H1 (cell line): Measurements from ENCODE around the gene PSMB5. TPM values are rescaled to one million over a fixed set of nuclear protein-coding genes. Genes with fewer than 3 reads are reported as not detected.

Experiments used
- CTCF ChIA-PET: fragments of 300-600 bp; sonication (Branson Sonifier 250); formaldehyde crosslinking; loops from one replicate; lab custom pipeline; 2021; ENCODE audit not compliant: partially characterized antibody; lab: Charles Lee
- POLR2A ChIA-PET: fragments of 300-600 bp; sonication (Branson Sonifier 250); formaldehyde crosslinking; loops from one replicate; lab custom pipeline; 2021; ENCODE audit warnings: inconsistent platforms; ENCODE audit not compliant: partially characterized antibody; lab: Charles Lee
- DNase-seq, 2 experiments: peaks; one replicate each; pipeline versions ENCODE4 v3.0.0 to v3.0.0-alpha.2; 2010 to 2022; ENCODE audit warnings: low spot score in 2 of 2, low read depth in 1 of 2, mixed read lengths in 1 of 2
- FAIRE-seq: peaks from 2 replicates; lab custom pipeline; 2011; peaks lifted over from hg19 to GRCh38; lab: Jason Lieb, UNC
- H2AFZ ChIP-seq: 2 replicates; pipeline ENCODE4 v1.8.1; 2012; ENCODE audit warnings: low read length, inconsistent platforms
- H2AK5ac ChIP-seq: 2 replicates; pipeline ENCODE4 v1.6.1; 2013; ENCODE audit warnings: low read depth, low read length
- H2BK120ac ChIP-seq: replicated peaks from 2 replicates; pipeline ENCODE3; 2013; ENCODE audit warnings: low read depth, low read length, inconsistent platforms
- H2BK12ac ChIP-seq: 2 replicates; pipeline ENCODE4 v1.6.1; 2013; ENCODE audit warnings: low read depth, low read length
- H2BK15ac ChIP-seq: 2 replicates; pipeline ENCODE4 v1.6.1; 2013; ENCODE audit warnings: low read length
- H2BK20ac ChIP-seq: 2 replicates; pipeline ENCODE4 v1.6.1; 2013; ENCODE audit warnings: low read length
- H2BK5ac ChIP-seq: 2 replicates; pipeline ENCODE4 v1.6.1; 2013; ENCODE audit warnings: low read depth, low read length
- H3K14ac ChIP-seq: 2 replicates; pipeline ENCODE4 v1.6.1; 2013; ENCODE audit warnings: inconsistent platforms; ENCODE audit not compliant: insufficient read length
- H3K18ac ChIP-seq: 2 replicates; pipeline ENCODE4 v1.6.1; 2013; ENCODE audit warnings: low read length; ENCODE audit errors: extremely low read depth
- H3K23ac ChIP-seq: 2 replicates; pipeline ENCODE4 v1.6.1; 2013; ENCODE audit warnings: inconsistent platforms; ENCODE audit not compliant: insufficient read length
- H3K23me2 ChIP-seq: 2 replicates; pipeline ENCODE4 v1.6.1; 2013; ENCODE audit warnings: low read depth, low read length
- H3K27ac ChIP-seq: 2 replicates; pipeline ENCODE4 v1.6.1; 2011; ENCODE audit warnings: low read depth, low read length, inconsistent platforms
- H3K27me3 ChIP-seq, 4 experiments: replicated peaks in 1 of 4; 1 replicate in 1 of 4; 2 replicates in 3 of 4; pipeline versions ENCODE4 v1.6.1 to v1.8.1; 2011 to 2013; ENCODE audit warnings: low read length in 3 of 4, mild to moderate bottlenecking in 3 of 4, inconsistent platforms in 2 of 4, mixed read lengths in 2 of 4, moderate library complexity in 1 of 4; ENCODE audit not compliant: control insufficient read depth in 3 of 4, insufficient read depth in 3 of 4; ENCODE audit errors: extremely low read depth in 1 of 4
- H3K36me3 ChIP-seq, 4 experiments: 2 replicates each; pipeline versions ENCODE4 v1.6.1 to v1.8.1; 2011 to 2013; ENCODE audit warnings: mild to moderate bottlenecking in 4 of 4, low read length in 3 of 4, moderate library complexity in 2 of 4, control low read depth in 1 of 4, inconsistent platforms in 1 of 4; ENCODE audit not compliant: insufficient read depth in 4 of 4, control insufficient read depth in 2 of 4
- H3K4ac ChIP-seq: replicated peaks from 2 replicates; pipeline ENCODE3; 2013; ENCODE audit warnings: low read length, low read depth, mixed read lengths, inconsistent platforms; ENCODE audit not compliant: insufficient read length
- H3K4me1 ChIP-seq, 4 experiments: replicated peaks in 1 of 4; 1 replicate in 1 of 4; 2 replicates in 3 of 4; pipeline versions ENCODE4 v1.6.1 to v1.8.1; 2011 to 2013; ENCODE audit warnings: low read length in 3 of 4, inconsistent platforms in 2 of 4, mixed read lengths in 1 of 4; ENCODE audit not compliant: insufficient read depth in 4 of 4, control insufficient read depth in 3 of 4
- H3K4me2 ChIP-seq, 2 experiments: 2 replicates each; pipeline versions ENCODE4 v1.6.1 to v1.8.1; 2011 to 2013; ENCODE audit warnings: low read depth in 2 of 2, low read length in 2 of 2, control low read depth in 1 of 2, inconsistent platforms in 1 of 2, mild to moderate bottlenecking in 1 of 2; ENCODE audit not compliant: insufficient read depth in 1 of 2
- H3K4me3 ChIP-seq, 4 experiments: fragments of 200-600, 300-600 bp in 1 of 4; sonication (generic), shearing (Covaris generic), sonication (Bioruptor Twin) in 1 of 4; 2 replicates each; pipeline versions ENCODE4 v1.5.1 to v1.8.1; 2011 to 2016; ENCODE audit warnings: low read length in 4 of 4, low read depth in 3 of 4, control low read depth in 2 of 4, inconsistent platforms in 2 of 4, mild to moderate bottlenecking in 2 of 4, mixed read lengths in 1 of 4, moderate library complexity in 1 of 4; ENCODE audit not compliant: insufficient read depth in 2 of 4; ENCODE audit errors: extremely low read depth in 1 of 4
- H3K56ac ChIP-seq: replicated peaks from 2 replicates; pipeline ENCODE3; 2013; ENCODE audit warnings: low read depth, mild to moderate bottlenecking, mixed read lengths, low read length, inconsistent platforms; ENCODE audit not compliant: insufficient read length
- H3K79me1 ChIP-seq: 2 replicates; pipeline ENCODE4 v1.6.1; 2013; ENCODE audit warnings: low read depth, low read length, control low read depth
- H3K79me2 ChIP-seq, 2 experiments: 2 replicates each; pipeline versions ENCODE4 v1.6.1 to v1.8.1; 2012 to 2013; ENCODE audit warnings: low read length in 2 of 2, mild to moderate bottlenecking in 2 of 2, inconsistent platforms in 1 of 2; ENCODE audit not compliant: insufficient read depth in 2 of 2, control insufficient read depth in 1 of 2
- H3K9ac ChIP-seq, 4 experiments: replicated peaks in 1 of 4; 1 replicate in 1 of 4; 2 replicates in 3 of 4; pipeline versions ENCODE4 v1.6.1 to v1.8.1; 2011 to 2013; ENCODE audit warnings: low read depth in 3 of 4, low read length in 3 of 4, control low read depth in 2 of 4, mild to moderate bottlenecking in 2 of 4, moderate library complexity in 2 of 4, inconsistent platforms in 1 of 4; ENCODE audit errors: extremely low read depth in 1 of 4
- H3K9me3 ChIP-seq, 2 experiments: 2 replicates each; pipeline versions ENCODE4 v1.6.1 to v1.8.1; 2012 to 2013; ENCODE audit warnings: mild to moderate bottlenecking in 2 of 2, moderate library complexity in 2 of 2, control low read depth in 1 of 2, inconsistent platforms in 1 of 2, low read depth in 1 of 2, low read length in 1 of 2, mixed read lengths in 1 of 2; ENCODE audit not compliant: insufficient read depth in 2 of 2
- H4K20me1 ChIP-seq, 2 experiments: replicated peaks in 1 of 2; 2 replicates each; pipeline versions ENCODE3 to v1.8.1; 2011 to 2013; ENCODE audit warnings: inconsistent platforms in 2 of 2, low read length in 2 of 2, mild to moderate bottlenecking in 1 of 2; ENCODE audit not compliant: insufficient read depth in 2 of 2, control insufficient read depth in 1 of 2
- H4K5ac ChIP-seq: 2 replicates; pipeline ENCODE4 v1.6.1; 2013; ENCODE audit warnings: low read length, low read depth, mixed read lengths, inconsistent platforms; ENCODE audit not compliant: insufficient read length
- H4K8ac ChIP-seq: 2 replicates; pipeline ENCODE4 v1.8.0; 2013; ENCODE audit warnings: mild to moderate bottlenecking, moderate library complexity, low read length, inconsistent platforms; ENCODE audit not compliant: insufficient read depth; ENCODE audit errors: extremely low read depth
- H4K91ac ChIP-seq: replicated peaks from 2 replicates; pipeline ENCODE3; 2013; ENCODE audit warnings: low read length, mixed read lengths, inconsistent platforms; ENCODE audit not compliant: insufficient read length
- BACH1 ChIP-seq: IDR thresholded peaks from 2 replicates; pipeline ENCODE4 v1.6.1; 2012; ENCODE audit warnings: low read length, improper control_type of control experiment
- CBX5 ChIP-seq: fragments of 300-800, 300-1000 bp; sonication (generic); IDR thresholded peaks from 2 replicates; pipeline ENCODE4 v1.7.1; 2016; ENCODE audit warnings: antibody characterized with exemption, low read length, low read depth
- CHD1 ChIP-seq: IDR thresholded peaks from 2 replicates; pipeline ENCODE4 v1.6.1; 2012; ENCODE audit warnings: low read depth, low read length, improper control_type of control experiment
- CTBP2 ChIP-seq: IDR thresholded peaks from 2 replicates; pipeline ENCODE4 v1.7.0; 2011; ENCODE audit warnings: borderline replicate concordance, mild to moderate bottlenecking, moderate library complexity, mixed read lengths, low read length; ENCODE audit not compliant: insufficient read depth, insufficient read length
- EZH2 ChIP-seq: fragments of 200-600 bp; sonication (generic); IDR thresholded peaks from 2 replicates; pipeline ENCODE4 v1.7.1; 2012; ENCODE audit warnings: low read depth, mild to moderate bottlenecking, moderate library complexity, low read length, inconsistent platforms; ENCODE audit not compliant: severe bottlenecking
- JUN ChIP-seq: IDR thresholded peaks from 2 replicates; pipeline ENCODE4 v1.6.1; 2011; ENCODE audit warnings: low read depth, mild to moderate bottlenecking, improper control_type of control experiment, low read length
- JUND ChIP-seq: IDR thresholded peaks from 2 replicates; pipeline ENCODE4 v1.6.1; 2011; ENCODE audit warnings: mild to moderate bottlenecking, improper control_type of control experiment, low read length
- NRF1 ChIP-seq: IDR thresholded peaks from 2 replicates; pipeline ENCODE4 v1.6.1; 2011; ENCODE audit warnings: mild to moderate bottlenecking, low read depth, low read length, improper control_type of control experiment
- POU5F1 ChIP-seq: IDR thresholded peaks from 2 replicates; pipeline ENCODE4 v1.6.1; 2011; ENCODE audit warnings: low read depth, mild to moderate bottlenecking, low read length, moderate library complexity
- SIN3A ChIP-seq, 2 experiments: IDR thresholded peaks in 1 of 2; conservative IDR thresholded peaks in 1 of 2; 2 replicates each; pipeline ENCODE4 v1.6.1; 2011 to 2012; ENCODE audit warnings: low read length in 2 of 2, improper control_type of control experiment in 1 of 2, low read depth in 1 of 2, mild to moderate bottlenecking in 1 of 2
- SIX5 ChIP-seq: IDR thresholded peaks from 2 replicates; pipeline ENCODE4 v1.6.1; 2011; ENCODE audit warnings: mild to moderate bottlenecking, low read depth, low read length
- TAF7 ChIP-seq: optimal IDR thresholded peaks from 2 replicates; pipeline ENCODE3; 2011; ENCODE audit warnings: low read depth, mild to moderate bottlenecking, inconsistent platforms, low read length, moderate library complexity, borderline replicate concordance
- TBP ChIP-seq: IDR thresholded peaks from 2 replicates; pipeline ENCODE4 v1.6.1; 2011; ENCODE audit warnings: low read depth, low read length, improper control_type of control experiment
- TEAD4 ChIP-seq: IDR thresholded peaks from 2 replicates; pipeline ENCODE4 v1.6.1; 2012; ENCODE audit warnings: low read depth, low read length, inconsistent platforms, mixed read lengths
- YY1 ChIP-seq: IDR thresholded peaks from 2 replicates; pipeline ENCODE4 v1.6.1; 2011; ENCODE audit warnings: low read depth, mild to moderate bottlenecking, low read length
- WGBS, 2 experiments: shearing (Covaris generic) in 1 of 2; methylation state at CpG; one replicate each; pipeline versions ENCODE4 v1.1.6 to v1.1.7; 2013 to 2015; ENCODE audit warnings: low lambda C conversion rate in 2 of 2, mixed read lengths in 2 of 2, inconsistent platforms in 1 of 2, low coverage in 1 of 2, missing lambda C conversion rate in 1 of 2; ENCODE audit not compliant: insufficient replicate concordance in 2 of 2, insufficient coverage in 1 of 2, insufficient read length in 1 of 2; ENCODE audit errors: extremely low coverage in 1 of 2, missing lambda C conversion rate in 1 of 2; 5-methylcytosine and 5-hydroxymethylcytosine counted together
- polyA plus RNA-seq, 7 experiments: library from polyadenylated mRNA; depleted of rRNA in 3 of 7; stranded (reverse) in 5 of 7; unstranded in 2 of 7; fragments of >200 nt in 5 of 7; fragments of 200-250 nt in 2 of 7; gene quantifications; 1 replicate in 5 of 7; 2 replicates in 1 of 7; 4 replicates in 1 of 7; pipeline versions ENCODE4 v1.2.1 to v1.2.3, GENCODE V29; 2011 to 2013; ENCODE audit warnings: missing spikeins in 2 of 7, mixed read lengths in 2 of 7
- total RNA-seq: library from RNA; stranded (reverse); fragmentation: NEBNext Ultra II Directional; extraction: Animal tissue kit (Norgen Biotek cat#: 25700); gene quantifications from 2 replicates; pipeline ENCODE4 v1.2.1, GENCODE V29; 2021

PSMB5 gene
- total and polyA plus RNA-seq, 2 of the 8 experiments (the other 6 are each of a cell fraction or from before 2014, with no cell fraction given): 254 to 510 TPM

GRCh38 chr14:23049011-23049410 is 14.3 kb upstream of the PSMB5 start:
- Histone ChIP-seq H2AK5ac (no peak overlapping the region), H2BK120ac (no peak overlapping the region), H3K27ac (no peak overlapping the region), H3K27me3 (no peaks in the 10 kb centered on the region), H2BK20ac (no peak overlapping the region), H3K23ac (no peak overlapping the region), H2BK15ac (no peak overlapping the region), H3K9ac (no peak overlapping the region), H3K4me3 (no peak overlapping the region), H3K14ac (no peak overlapping the region), H3K23me2 (no peaks in the 10 kb centered on the region), H3K79me1 (no peaks in the 10 kb centered on the region; the same call in 1 of the 2 replicates), H2BK5ac (no peak overlapping the region), H4K8ac (no peak overlapping the region), H3K18ac (no peak overlapping the region), H3K79me2 (no peaks in the 10 kb centered on the region), H4K20me1 (no peaks in the 10 kb centered on the region), H3K4me1 (peaks cover 0 to 7% (median 0%) of the 10 kb centered on the region in 4 experiments; a peak in 1 of 7 replicates), H3K9me3 (no peaks in the 10 kb centered on the region), H4K91ac (no peak overlapping the region), H3K4ac (no peak overlapping the region), H2BK12ac (no peak overlapping the region), H3K36me3 (peaks cover 0 to 10% (median 3%) of the 10 kb centered on the region in 4 experiments; a peak in 5 of 8 replicates), H3K56ac (no peak overlapping the region), H4K5ac (no peak overlapping the region), H2AFZ (no peak overlapping the region), H3K4me2 (no peak overlapping the region)
- POLR2A ChIA-PET: interaction anchor here (1.0 to 1.7 kb wide), 6 partner anchors 15 to 76 kb away, joined by 3 to 5 read pairs (median 4); partner anchors contain the start of gene PSMB5
- DNase-seq: no peak
- FAIRE-seq: no peak
- 95% methylated on average over 9 of the region's 9 CpGs; no CpG with 5 or more reads in 1 of the 2 experiments for WGBS, 2 experiments
- CTCF ChIA-PET: interaction anchor here (0.7 to 29.2 kb wide), 5 partner anchors 9 to 75 kb away, joined by 3 to 785 read pairs (median 3); partner anchors contain the start of gene AJUBA
- TF ChIP-seq TAF7 (no peak), JUND (no peak), EZH2 (no peak), CTBP2 (no peak), YY1 (no peak), SIX5 (no peak), NRF1 (no peak), BACH1 (no peak), CBX5 (no peak), POU5F1 (no peak), CHD1 (no peak), TEAD4 (no peak), SIN3A (conservative IDR thresholded peaks at IDR 0.05 in 1 of 2, IDR thresholded peaks at IDR 0.05 in 1 of 2; ENCODE audit: low read depth in 1 of 2, low read length in 2 of 2) (no peak), TBP (no peak), JUN (no peak)
